ENCODE data around the gene CAV2.
"Not testable (repeated sequence)": the region's sequence is repeated elsewhere in the genome, so short reads cannot be mapped to it uniquely, and the experiment has no call there.

CAV2 gene

GRCh38 chr7:116477625-116478024, 21.9 kb upstream of the CAV2 start:
- H3K4me2 ChIP-seq (ENCODE audit: low read length) = no peak overlapping the region
- H3K27me3 ChIP-seq (ENCODE audit: control insufficient read depth, insufficient read depth, low read length) = no peaks in the 10 kb centered on the region
- H3K36me3 ChIP-seq (ENCODE audit: insufficient read depth, low read length) = no peaks in the 10 kb centered on the region
- H3K9me3 ChIP-seq (replicated peaks; ENCODE audit: low read length) = no peaks in the 10 kb centered on the region
- H3K9ac ChIP-seq (ENCODE audit: low read depth, low read length) = no peak overlapping the region
- peaks cover 13% of the 10 kb centered on the region for H3K4me1 ChIP-seq (ENCODE audit: control insufficient read depth, insufficient read depth, low read length)
- no peak overlapping the region for H3K4me3 ChIP-seq (ENCODE audit: low read length)

- no peaks in the 10 kb centered on the region for H3K27me3 ChIP-seq (ENCODE audit: control insufficient read depth, insufficient read depth, low read length)
Measured at GRCh38 chr7:116478834-116479233, 20.7 kb upstream of the CAV2 start.

GRCh38 chr7:116483271-116483942, 16.1 kb upstream of the CAV2 start:
- H3K36me3 ChIP-seq (ENCODE audit: insufficient read depth, low read length) = no peaks in the 10 kb centered on the region
- no peak overlapping the region for H3K9ac ChIP-seq (ENCODE audit: low read depth, low read length)
- H3K4me3 ChIP-seq (ENCODE audit: low read length) = no peak overlapping the region
- H3K9me3 ChIP-seq (replicated peaks; ENCODE audit: low read length) = no peaks in the 10 kb centered on the region
- no peaks in the 10 kb centered on the region for H3K27me3 ChIP-seq (ENCODE audit: control insufficient read depth, insufficient read depth, low read length)
- H3K4me2 ChIP-seq (ENCODE audit: low read length) = no peak overlapping the region
- peaks cover 6% of the 10 kb centered on the region for H3K4me1 ChIP-seq (ENCODE audit: control insufficient read depth, insufficient read depth, low read length)

More at GRCh38 chr7:116478834-116479233, 20.7 kb upstream of the CAV2 start:
- no peak overlapping the region for H3K4me2 ChIP-seq (ENCODE audit: low read length)
- no peak overlapping the region for H3K9ac ChIP-seq (ENCODE audit: low read depth, low read length)
- H3K9me3 ChIP-seq (replicated peaks; ENCODE audit: low read length) = no peaks in the 10 kb centered on the region
- H3K4me1 ChIP-seq (ENCODE audit: control insufficient read depth, insufficient read depth, low read length) = peaks cover 18% of the 10 kb centered on the region
- no peaks in the 10 kb centered on the region for H3K36me3 ChIP-seq (ENCODE audit: insufficient read depth, low read length)
- no peak overlapping the region for H3K4me3 ChIP-seq (ENCODE audit: low read length)

GRCh38 chr7:116484389-116484788, 15.1 kb upstream of the CAV2 start:
- H3K9ac ChIP-seq (ENCODE audit: low read depth, low read length); H3K36me3 ChIP-seq (ENCODE audit: insufficient read depth, low read length); H3K4me3 ChIP-seq (ENCODE audit: low read length); H3K9me3 ChIP-seq (replicated peaks; ENCODE audit: low read length); H3K27me3 ChIP-seq (ENCODE audit: control insufficient read depth, insufficient read depth, low read length); H3K4me2 ChIP-seq (ENCODE audit: low read length); H3K4me1 ChIP-seq (ENCODE audit: control insufficient read depth, insufficient read depth, low read length): not testable (repeated sequence)

GRCh38 chr7:116487907-116488521, 11.5 kb upstream of the CAV2 start:
- Histone ChIP-seq H3K9me3 (replicated peaks; ENCODE audit: low read length) (no peaks in the 10 kb centered on the region), H3K4me2 (ENCODE audit: low read length) (no peak overlapping the region), H3K27me3 (ENCODE audit: control insufficient read depth, insufficient read depth, low read length) (no peaks in the 10 kb centered on the region), H3K4me3 (ENCODE audit: low read length) (no peak overlapping the region), H3K4me1 (ENCODE audit: control insufficient read depth, insufficient read depth, low read length) (peaks cover 10% of the 10 kb centered on the region), H3K9ac (ENCODE audit: low read depth, low read length) (no peak overlapping the region), H3K36me3 (ENCODE audit: insufficient read depth, low read length) (no peaks in the 10 kb centered on the region)

- Histone ChIP-seq H3K4me3 (ENCODE audit: low read length) (no peak overlapping the region), H3K9me3 (replicated peaks; ENCODE audit: low read length) (no peaks in the 10 kb centered on the region), H3K4me1 (ENCODE audit: control insufficient read depth, insufficient read depth, low read length) (peaks cover 5% of the 10 kb centered on the region), H3K4me2 (ENCODE audit: low read length) (no peak overlapping the region), H3K27me3 (ENCODE audit: control insufficient read depth, insufficient read depth, low read length) (no peaks in the 10 kb centered on the region), H3K36me3 (ENCODE audit: insufficient read depth, low read length) (no peaks in the 10 kb centered on the region), H3K9ac (ENCODE audit: low read depth, low read length) (no peak overlapping the region)
Measured at GRCh38 chr7:116490351-116490750, 9.2 kb upstream of the CAV2 start.

- no peak overlapping the region for H3K4me3 ChIP-seq (ENCODE audit: low read length)
- H3K4me1 ChIP-seq (ENCODE audit: control insufficient read depth, insufficient read depth, low read length) = peaks cover 10% of the 10 kb centered on the region
- no peaks in the 10 kb centered on the region for H3K9me3 ChIP-seq (replicated peaks; ENCODE audit: low read length)
- H3K36me3 ChIP-seq (ENCODE audit: insufficient read depth, low read length) = no peaks in the 10 kb centered on the region
- H3K9ac ChIP-seq (ENCODE audit: low read depth, low read length) = no peak overlapping the region
- no peak overlapping the region for H3K4me2 ChIP-seq (ENCODE audit: low read length)
- no peaks in the 10 kb centered on the region for H3K27me3 ChIP-seq (ENCODE audit: control insufficient read depth, insufficient read depth, low read length)
Measured at GRCh38 chr7:116491887-116492653, 7.5 kb upstream of the CAV2 start.

- Histone ChIP-seq H3K36me3 (ENCODE audit: insufficient read depth, low read length) (no peaks in the 10 kb centered on the region), H3K27me3 (ENCODE audit: control insufficient read depth, insufficient read depth, low read length) (no peaks in the 10 kb centered on the region), H3K4me1 (ENCODE audit: control insufficient read depth, insufficient read depth, low read length) (peaks cover 10% of the 10 kb centered on the region), H3K9ac (ENCODE audit: low read depth, low read length) (no peak overlapping the region), H3K4me3 (ENCODE audit: low read length) (no peak overlapping the region), H3K9me3 (replicated peaks; ENCODE audit: low read length) (no peaks in the 10 kb centered on the region), H3K4me2 (ENCODE audit: low read length) (no peak overlapping the region)
Measured at GRCh38 chr7:116492654-116493109, 6.9 kb upstream of the CAV2 start.

- no peaks in the 10 kb centered on the region for H3K9me3 ChIP-seq (replicated peaks; ENCODE audit: low read length)
- H3K27me3 ChIP-seq (ENCODE audit: control insufficient read depth, insufficient read depth, low read length) = no peaks in the 10 kb centered on the region
- no peak overlapping the region for H3K4me3 ChIP-seq (ENCODE audit: low read length)
- H3K4me1 ChIP-seq (ENCODE audit: control insufficient read depth, insufficient read depth, low read length) = peaks cover 10% of the 10 kb centered on the region
- H3K4me2 ChIP-seq (ENCODE audit: low read length) = no peak overlapping the region
- H3K9ac ChIP-seq (ENCODE audit: low read depth, low read length) = no peak overlapping the region
- H3K36me3 ChIP-seq (ENCODE audit: insufficient read depth, low read length) = no peaks in the 10 kb centered on the region
Measured at GRCh38 chr7:116493449-116493848, 6.1 kb upstream of the CAV2 start.

GRCh38 chr7:116494472-116494871, 5.1 kb upstream of the CAV2 start:
- Histone ChIP-seq H3K4me1 (ENCODE audit: control insufficient read depth, insufficient read depth, low read length) (peaks cover 15% of the 10 kb centered on the region), H3K9me3 (replicated peaks; ENCODE audit: low read length) (no peaks in the 10 kb centered on the region), H3K27me3 (ENCODE audit: control insufficient read depth, insufficient read depth, low read length) (no peaks in the 10 kb centered on the region), H3K36me3 (ENCODE audit: insufficient read depth, low read length) (no peaks in the 10 kb centered on the region), H3K9ac (ENCODE audit: low read depth, low read length) (no peak overlapping the region), H3K4me2 (ENCODE audit: low read length) (no peak overlapping the region), H3K4me3 (ENCODE audit: low read length) (no peak overlapping the region)

- H3K4me1 ChIP-seq (ENCODE audit: control insufficient read depth, insufficient read depth, low read length) = peaks cover 15% of the 10 kb centered on the region
- H3K4me2 ChIP-seq (ENCODE audit: low read length) = no peak overlapping the region
- no peaks in the 10 kb centered on the region for H3K27me3 ChIP-seq (ENCODE audit: control insufficient read depth, insufficient read depth, low read length)
- no peak overlapping the region for H3K9ac ChIP-seq (ENCODE audit: low read depth, low read length)
- no peak overlapping the region for H3K4me3 ChIP-seq (ENCODE audit: low read length)
- no peaks in the 10 kb centered on the region for H3K9me3 ChIP-seq (replicated peaks; ENCODE audit: low read length)
- peaks cover 4% of the 10 kb centered on the region for H3K36me3 ChIP-seq (ENCODE audit: insufficient read depth, low read length)
Measured at GRCh38 chr7:116495736-116496135, 3.8 kb upstream of the CAV2 start.
